GM19324 (cell line): ENCODE results near the gene TANGO6.
"Not testable (repeated sequence)": the region's sequence is repeated elsewhere in the genome, so short reads cannot be mapped to it uniquely, and the experiment has no call there.

Experiments
- ATAC-seq: cut with Tn5 transposase; IDR thresholded peaks from one replicate; pipeline ENCODE4 v1.9.1; 2021; ENCODE audit warnings: mild to moderate bottlenecking, moderate library complexity; ENCODE audit not compliant: unreplicated experiment, low FRiP score

The TANGO6 gene

DNA sequence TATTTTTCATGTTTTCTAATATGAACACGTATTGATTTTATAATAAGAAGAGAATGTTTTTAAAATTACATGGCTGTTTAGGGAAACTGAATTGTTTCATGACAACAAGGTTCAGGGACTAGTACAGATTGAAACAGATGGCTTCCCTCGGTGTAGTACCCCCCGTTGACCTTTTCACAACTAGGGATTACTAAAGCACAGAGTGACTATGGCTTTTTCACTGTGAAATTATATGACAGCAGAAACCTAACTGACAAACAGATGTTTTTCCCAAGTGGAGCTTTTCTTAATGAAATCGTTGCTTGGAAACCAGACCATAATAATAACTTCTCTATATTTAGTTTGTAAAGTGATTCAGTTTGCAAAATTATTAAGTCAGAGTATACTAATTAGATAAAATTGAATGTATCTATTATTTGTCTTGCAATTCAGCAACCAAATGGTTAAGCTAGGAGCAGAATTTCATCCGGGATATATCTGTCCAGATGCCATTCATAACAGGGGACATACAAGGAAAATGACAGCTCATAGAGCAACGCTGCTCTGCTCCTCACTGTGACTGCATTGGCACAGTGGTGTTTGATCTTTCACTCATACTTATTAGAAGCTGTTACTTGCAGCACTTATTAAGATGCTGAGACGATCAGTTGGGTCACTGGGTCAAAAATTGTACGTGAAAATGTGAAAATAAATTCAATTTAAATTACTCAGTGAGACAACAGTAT lies 111.7 kb downstream of the TANGO6 start:
- no peak for ATAC-seq

DNA sequence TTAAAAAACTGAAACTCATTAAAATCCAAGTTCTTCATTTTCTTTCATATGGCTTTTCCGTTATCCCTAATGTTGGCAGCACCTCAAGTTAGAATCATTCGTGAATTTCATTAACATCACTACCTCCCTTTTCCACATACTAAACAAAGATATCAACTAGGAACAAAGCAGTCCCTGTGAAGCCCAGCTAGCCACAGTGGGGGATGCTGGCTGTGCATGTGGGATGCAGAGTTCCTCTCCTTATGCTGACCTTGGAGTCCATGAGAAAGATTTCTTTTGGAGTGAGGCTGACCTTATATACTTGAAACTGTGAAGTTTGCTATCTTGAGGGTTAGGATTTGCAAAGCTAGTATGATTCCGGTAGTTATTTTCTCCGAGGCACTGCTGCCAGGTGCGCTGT lies 117.6 kb downstream of the TANGO6 start:
- no peak for ATAC-seq

DNA sequence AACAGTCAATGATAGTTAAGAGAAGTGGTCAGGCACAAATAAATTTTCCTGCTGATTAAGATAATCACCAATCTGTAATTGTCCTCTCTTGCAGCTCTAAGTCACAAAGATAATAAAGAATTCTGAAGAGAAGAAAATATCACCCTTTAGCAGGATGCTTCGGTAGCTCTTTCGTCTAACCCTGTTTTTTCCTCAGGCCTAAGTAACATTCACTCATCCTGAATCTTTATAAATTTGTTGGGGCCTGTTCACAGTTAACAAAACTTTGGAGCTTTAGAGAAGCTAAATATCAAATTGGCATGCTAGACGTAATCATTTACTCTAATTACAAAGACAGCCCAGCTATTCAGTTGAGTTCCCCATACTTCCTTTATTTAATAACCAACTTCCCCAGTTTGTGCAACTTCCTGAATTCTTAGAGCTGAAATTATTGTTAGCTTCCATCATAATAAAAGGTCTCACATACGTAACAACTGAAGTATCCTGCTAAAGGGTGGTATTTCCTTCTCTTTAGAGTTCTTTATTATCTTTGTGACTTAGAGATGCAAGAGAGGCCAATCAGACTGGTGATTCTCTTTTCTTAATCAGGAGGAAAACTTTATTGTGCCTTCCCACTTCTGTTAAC lies 118.6 kb downstream of the TANGO6 start:
- ATAC-seq = no peak

DNA sequence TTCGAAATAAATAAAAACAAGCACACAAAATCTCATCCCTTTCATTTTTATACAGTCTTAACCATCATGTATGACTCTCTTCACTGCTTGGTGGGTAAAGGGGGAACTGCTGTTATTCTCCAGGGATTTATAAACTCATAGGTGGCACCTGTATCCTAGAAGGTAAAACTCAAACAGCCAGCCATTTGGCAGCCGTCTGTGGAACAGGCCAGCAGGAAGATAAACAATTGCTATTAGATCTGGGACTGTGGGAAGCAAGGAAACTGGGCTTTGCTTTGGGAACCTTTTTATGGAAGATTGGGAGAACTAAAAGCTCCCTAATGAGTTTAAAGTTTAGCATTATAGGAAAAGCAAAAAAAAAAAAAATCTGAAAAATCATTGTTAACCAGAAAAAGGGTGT lies 126.0 kb downstream of the TANGO6 start:
- ATAC-seq = no peak

DNA sequence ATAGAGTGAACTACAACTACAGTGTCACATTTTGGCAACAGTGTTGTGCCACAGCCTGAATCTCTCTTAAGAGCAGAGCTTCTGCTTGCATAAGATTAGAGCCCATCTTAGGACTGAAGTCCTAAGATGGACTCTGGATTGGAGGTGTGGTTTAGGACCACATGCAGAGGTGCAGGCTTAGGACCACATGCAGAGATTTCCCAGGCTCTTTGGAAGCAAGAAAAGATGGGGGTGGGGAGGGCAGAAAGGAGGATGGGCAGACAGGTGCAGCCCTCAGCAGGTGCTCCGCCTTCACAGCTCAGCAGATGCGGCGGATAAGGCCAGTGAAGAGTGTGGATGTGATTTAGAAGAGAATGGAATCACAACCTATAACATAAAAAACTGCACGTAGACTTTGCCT lies 128.7 kb downstream of the TANGO6 start:
- ATAC-seq = no peak

DNA sequence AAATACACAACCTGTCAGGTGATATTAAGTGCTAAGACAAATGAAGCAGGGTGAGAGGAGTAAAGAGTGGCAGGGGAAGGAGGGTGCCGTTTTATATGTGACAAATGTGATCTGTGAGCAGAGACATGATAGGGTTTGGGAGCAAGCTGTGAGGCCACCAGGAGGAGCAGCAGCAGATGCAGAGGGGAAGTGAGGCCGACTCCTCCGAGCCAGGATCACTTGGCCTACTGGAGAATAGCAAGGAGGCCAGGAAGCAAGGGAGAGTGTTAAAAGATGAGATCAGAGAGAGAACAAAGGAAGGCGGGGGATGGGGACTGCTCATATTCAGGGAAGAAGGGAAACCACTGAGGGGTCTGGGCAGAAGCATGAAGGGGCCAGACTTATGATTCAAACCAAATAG lies 129.4 kb downstream of the TANGO6 start:
- no peak for ATAC-seq

DNA sequence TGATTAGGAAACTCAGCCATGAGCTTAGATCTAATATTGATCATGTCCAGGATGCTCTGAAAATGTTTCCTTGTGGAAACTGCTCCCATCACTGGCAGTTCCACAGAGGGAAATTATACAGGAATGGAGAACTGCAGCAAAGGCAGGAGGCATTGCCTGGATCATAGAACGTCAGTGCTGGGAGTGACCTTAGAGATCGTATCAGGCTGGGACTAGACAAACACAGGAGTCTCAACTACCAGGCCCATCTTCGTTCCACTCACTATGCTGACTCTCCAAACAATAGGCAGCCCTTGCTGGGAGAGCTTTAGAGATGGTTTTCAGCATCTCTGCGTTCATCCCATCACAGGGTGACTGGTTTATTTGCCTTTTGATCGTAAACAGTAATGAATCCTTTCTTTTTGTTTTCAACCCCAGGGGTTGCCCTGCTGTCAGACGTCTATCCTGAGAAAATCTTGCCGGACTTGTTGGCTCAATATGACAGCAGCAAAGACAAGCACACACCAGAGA lies 130.3 kb downstream of the TANGO6 start:
- no peak for ATAC-seq

DNA sequence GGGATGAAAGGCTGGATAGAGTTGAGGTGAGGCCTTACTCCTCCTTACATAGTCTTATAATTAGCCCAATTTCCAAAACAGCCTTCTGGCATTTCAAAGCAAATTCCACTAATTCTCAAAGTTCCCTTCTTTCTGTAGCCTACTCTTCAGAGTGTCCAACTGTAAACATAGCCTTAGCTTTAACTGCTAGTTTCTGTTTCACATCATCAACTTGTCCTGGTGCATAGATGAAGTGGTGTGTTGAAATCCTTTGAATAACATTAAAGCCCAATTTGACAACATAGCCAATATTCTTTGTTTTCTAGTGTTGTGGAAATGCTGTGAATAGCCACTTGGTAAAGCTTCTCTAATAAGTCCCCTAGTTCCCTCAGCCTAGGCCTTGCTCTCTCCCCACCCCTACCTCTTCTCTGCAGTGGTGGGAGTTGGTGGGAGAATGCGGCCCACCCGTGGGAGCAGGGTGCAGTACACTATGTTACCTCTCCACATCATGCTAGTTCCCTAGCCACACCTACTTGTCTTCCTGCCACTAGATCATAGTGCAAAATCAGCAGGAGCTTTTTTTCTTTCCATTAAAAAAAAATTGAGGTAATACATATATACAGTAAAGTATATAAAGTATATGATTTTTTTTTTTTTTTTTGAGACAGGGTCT lies 135.1 kb downstream of the TANGO6 start:
- ATAC-seq = no peak

DNA sequence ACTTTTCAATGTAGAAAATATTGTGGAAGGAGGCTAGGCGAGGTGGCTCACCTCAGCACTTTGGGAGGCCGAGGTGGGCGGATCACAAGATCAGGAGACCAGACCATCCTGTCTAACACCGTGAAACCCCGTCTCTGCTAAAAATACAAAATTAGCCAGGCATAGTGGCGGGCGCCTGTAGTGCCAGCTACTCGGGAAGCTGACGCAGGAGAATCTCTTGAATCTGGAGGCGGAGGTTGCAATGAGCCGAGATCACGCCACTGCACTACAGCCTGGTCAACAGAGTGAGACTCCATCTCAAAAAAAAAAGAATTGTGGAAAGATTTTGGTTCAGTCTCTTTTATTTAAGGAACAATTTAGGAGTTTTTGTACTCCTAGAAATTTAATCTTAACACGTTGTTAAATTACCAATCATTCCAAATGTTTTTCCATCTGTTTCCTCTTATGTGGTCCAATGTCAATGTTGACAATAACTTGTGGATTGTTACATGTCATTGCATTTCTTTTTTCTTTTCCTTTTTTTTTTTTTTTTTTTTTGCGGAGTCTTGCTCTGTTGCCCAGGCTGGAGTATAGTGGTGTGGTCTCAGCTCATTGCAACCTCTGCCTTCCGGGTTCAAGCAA lies 137.5 kb downstream of the TANGO6 start:
- ATAC-seq = no peak

DNA sequence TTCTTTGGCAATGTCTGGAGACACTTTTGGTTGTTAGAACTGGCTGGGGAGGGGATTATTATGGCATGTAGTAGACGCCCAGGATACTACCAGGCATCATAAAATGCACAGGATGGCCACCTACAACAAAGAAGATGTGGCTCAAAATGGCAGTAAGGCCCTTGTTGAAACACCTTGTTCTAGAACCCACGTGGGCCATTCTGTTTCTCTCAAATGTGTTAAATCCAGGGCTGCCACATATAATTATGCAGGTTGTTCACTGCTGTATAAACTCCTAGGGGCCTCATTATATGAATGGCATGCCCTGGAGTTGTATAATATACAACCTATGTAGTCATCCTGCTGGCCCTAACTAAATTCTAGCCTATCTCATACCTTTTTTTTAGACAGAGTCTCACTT lies 138.6 kb downstream of the TANGO6 start:
- no peak for ATAC-seq

DNA sequence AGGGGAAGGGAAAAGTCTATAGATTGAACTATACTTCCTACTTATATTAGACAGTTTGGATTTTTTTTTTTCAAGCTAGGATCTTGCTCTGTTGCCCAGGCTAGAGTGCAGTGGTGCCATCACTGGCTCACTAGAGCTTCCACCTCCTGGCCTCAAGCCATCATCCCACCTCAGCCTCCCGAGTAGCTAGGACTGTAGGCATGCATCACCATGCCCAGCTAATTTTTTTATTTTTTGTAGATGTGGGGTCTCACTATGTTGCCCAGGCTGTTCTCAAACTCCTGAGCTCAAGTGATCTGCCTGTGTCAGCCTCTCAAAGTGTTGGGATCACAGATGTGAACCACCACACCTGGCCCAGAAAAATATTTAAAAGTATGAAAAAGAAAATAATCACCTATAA lies 141.1 kb downstream of the TANGO6 start:
- no peak for ATAC-seq

DNA sequence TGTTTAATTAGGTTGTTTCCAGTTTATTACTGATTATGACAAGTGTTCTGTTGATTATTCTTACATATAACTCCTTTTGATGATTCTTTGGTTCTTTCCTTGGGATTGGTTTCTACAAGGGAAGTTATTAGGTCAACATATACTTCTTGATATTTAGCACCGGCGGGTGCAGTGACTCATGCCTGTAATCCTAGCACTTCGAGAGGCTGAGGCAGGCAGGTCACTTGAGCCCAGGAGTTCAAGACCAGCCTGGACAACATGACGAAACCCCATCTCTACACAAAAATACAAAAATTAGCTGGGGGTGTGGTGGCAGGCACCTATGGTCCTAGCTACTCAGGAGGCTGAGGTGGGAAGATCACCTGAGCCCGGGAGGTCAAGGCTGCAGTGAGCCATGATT lies 141.9 kb downstream of the TANGO6 start:
- no peak for ATAC-seq

DNA sequence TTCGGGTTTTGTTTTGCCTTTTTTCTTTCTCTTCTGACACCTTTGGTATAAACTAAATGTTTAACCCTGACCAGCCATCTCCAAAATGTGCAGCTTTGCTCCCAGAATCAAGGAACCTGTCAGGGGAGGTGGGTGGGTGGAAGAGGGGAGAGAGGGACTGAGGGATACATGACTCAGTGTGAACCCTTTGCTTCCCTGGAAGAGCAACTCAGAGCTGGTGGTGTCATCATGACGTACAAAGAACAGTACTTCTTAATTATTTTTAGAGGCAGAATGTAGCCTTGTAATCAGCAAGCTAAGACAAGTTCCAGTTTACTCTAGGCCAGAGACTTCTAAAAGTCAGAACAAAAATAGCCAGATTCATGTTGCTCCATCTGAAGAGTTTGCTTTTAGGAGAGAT lies 142.5 kb downstream of the TANGO6 start:
- no peak for ATAC-seq

DNA sequence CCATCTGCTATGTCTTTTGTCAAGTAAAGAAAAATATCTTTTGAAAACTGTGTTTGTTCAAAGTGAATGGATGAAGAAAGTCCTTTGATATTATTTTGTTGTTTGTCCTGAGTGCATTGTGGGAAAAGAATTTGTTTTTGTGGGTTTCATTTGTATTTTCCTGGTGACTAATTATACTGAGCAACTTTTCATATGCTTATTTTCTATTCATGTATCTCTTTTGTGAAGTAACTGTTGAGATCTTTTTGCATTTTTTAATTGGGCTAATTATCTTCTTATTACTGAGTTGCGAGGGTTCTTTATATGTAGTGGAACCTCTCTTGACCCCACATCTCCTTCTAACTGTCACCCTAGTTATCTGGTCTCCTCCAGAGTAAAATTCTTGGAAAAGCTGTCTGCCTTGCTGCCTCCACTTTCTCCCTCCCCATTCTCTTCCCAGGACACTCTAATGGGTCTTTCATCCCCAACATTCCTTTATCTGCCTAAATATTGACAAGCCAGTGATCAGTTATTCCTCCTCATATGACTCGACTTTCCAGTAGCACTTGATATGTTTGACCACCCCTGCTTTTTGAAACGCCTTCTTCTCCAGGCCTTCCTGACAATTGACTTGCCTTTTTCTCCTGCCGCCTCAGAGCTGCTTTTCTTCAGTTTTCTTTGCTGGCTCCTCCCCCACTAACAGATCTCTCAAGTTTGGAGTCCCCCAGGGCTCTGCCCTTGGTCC lies 144.6 kb downstream of the TANGO6 start:
- ATAC-seq = no peak

DNA sequence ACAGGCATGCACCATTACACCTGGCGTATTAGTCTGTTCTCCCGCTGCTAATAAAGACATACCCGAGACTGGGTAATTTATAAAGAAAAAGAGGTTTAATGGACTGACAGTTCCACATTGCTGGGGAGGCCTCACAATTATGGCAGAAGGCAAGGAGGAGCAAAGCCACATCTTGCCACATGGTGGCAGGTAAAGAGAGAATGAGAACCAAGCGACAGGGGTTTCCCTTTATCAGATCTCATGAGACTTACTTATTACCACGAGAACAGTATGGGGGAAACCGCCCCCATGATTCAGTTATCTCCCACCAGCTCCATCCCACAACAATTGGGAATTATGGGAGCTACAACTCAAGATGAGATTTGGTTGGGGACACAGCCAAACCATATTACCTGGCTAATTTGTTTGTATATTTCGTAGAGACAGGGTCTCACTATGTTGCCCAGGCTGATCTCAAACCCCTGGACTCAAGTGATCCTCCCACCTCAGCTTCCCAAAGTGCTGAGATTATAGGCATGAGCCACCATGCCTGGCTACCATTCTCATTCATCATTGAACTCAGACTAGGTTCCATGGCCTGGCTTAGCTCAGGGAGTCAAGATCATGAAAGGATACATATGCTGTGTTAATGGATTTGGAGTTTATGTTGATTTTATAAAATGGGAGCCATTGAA lies 147.0 kb downstream of the TANGO6 start:
- ATAC-seq = not testable (repeated sequence)

DNA sequence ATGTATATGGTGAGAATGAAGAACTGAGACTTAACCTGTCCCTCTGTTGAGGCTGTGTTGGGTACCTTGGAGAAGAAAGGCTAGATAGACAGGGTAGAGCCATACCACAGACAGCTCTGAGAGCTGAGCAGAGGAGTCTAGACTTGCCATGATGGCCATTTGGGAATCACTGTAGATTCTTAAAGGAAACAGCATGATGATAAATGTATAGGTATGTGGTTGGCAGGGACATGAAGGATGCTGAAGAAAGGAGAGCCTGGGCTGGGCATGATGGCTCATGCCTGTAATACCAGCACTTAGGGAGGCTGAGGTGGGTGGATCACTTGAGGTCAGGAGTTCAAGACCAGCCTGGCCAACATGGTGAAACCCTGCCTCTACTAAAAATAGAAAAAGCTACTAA lies 147.7 kb downstream of the TANGO6 start:
- no peak for ATAC-seq

DNA sequence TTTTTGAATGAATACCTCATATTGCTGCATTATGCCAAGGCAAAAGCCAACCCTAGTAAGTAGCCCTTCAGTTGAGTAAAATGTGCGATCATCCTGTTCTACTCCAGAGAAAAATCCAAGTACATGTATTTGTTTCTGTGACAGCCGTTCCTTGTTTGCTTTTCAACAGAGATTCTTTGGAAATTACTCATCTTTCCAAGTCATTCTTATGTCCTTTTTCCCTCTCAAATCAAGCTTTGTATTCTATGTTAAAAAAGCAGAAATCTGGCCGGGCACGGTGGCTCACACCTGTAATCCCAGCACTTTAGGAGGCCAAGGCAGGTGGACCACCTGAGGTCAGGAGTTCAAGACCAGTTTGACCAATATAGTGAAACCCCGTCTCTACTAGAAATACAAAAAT lies 149.2 kb downstream of the TANGO6 start:
- ATAC-seq = no peak

DNA sequence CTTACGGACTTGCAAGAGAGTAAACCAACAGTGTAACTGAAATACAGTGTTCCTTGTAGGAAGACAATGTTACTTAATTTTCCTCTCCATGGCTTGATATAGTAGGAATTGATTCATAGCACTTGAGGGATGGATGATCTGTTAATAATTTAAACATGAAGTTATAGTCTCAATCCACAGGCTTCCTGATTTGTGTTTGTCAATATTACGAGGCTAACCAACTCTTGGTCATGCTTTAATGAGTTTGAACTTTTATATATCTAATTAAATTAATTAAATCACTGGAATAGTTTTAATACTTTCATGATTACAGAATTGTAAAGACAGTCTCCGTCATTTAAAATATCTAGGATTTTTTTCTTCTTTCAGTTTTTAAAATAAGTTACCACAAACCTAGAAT lies 150.1 kb downstream of the TANGO6 start:
- ATAC-seq = no peak

DNA sequence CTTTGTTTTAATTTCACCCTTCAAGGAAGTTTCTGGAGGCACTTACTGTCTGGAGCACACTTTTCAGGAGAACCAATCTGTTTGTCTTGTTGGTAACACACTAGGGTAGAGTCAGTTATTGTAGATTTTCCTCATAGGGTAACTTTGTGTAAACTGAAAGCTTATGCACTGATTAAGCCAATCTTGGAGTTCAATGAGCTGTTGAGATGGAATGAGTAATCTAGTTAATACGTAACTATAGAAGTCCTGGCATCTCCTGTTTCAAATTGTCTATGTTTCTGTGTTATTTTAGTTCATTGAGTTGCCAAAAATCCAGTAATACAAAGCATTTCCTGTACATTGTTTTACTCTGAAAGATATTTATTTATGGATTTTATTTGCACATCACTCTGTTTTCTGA lies 150.6 kb downstream of the TANGO6 start:
- ATAC-seq = no peak

DNA sequence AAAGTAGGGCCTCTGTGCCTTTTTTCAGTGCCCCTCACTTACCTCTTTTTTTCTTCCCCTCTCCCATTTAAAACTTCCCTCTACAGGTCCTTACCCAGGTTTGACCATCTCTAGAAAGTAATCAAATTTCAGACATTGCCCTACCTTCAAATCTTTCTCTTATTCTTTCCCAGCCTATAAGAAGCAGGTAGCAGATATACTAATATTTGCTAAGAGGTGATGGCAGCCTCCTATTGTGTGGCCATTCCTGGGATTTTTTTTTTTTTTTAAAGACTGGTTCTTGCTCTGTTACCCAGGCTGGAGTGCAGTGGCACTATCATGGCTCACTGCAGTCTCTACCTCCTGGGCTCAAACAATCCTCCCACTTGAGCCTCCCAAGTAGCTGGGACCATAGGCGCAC lies 151.0 kb downstream of the TANGO6 start:
- ATAC-seq = no peak
